Epithelial cell of esophagus (primary cell): Measurements from ENCODE around the gene EGFR.

Experiments
- DNase-seq: peaks from one replicate; pipeline ENCODE4 v3.0.0; 2010; ENCODE audit warnings: low read depth
- H3K4me3 ChIP-seq: 2 replicates; pipeline ENCODE4 v1.5.1; 2011; ENCODE audit warnings: mild to moderate bottlenecking, low read length, control low read depth
- CTCF ChIP-seq: IDR thresholded peaks from 2 replicates; pipeline ENCODE4 v1.5.1; 2011; ENCODE audit warnings: low read depth, mild to moderate bottlenecking, low read length, control low read depth, inconsistent platforms; ENCODE audit not compliant: insufficient read depth; ENCODE audit errors: missing control alignments

The EGFR gene

GRCh38 chr7:55120074-55120473, 101.3 kb downstream of the EGFR start:
- peak; percentile 50 for DNase-seq
- H3K4me3 ChIP-seq, result no peak overlapping the region
- no peak for TF ChIP-seq CTCF

GRCh38 chr7:55120501-55121198, 101.8 kb downstream of the EGFR start:
- DNase-seq, result peak; percentile 96
- H3K4me3 ChIP-seq, result no peak overlapping the region
- TF ChIP-seq CTCF, result no peak

GRCh38 chr7:55121249-55121648, 102.4 kb downstream of the EGFR start:
- TF ChIP-seq CTCF, result no peak
- no peak for DNase-seq
- H3K4me3 ChIP-seq, result no peak overlapping the region

- no peak for TF ChIP-seq CTCF
- no peak overlapping the region for H3K4me3 ChIP-seq
- no peak for DNase-seq
These were observed 103.4 kb downstream of the EGFR start for GRCh38 chr7:55122263-55122662.

- TF ChIP-seq CTCF, result no peak
- DNase-seq, result no peak
- no peak overlapping the region for H3K4me3 ChIP-seq
These were observed 106.4 kb downstream of the EGFR start for GRCh38 chr7:55124989-55125875.

GRCh38 chr7:55127135-55127551, 108.3 kb downstream of the EGFR start:
- H3K4me3 ChIP-seq, result no peak overlapping the region
- no peak for DNase-seq
- no peak for TF ChIP-seq CTCF
